Measurements from ENCODE around the gene ANKRD2.
"Not testable (repeated sequence)": the region's sequence is repeated elsewhere in the genome, so short reads cannot be mapped to it uniquely, and the experiment has no call there.

ANKRD2 gene

DNA sequence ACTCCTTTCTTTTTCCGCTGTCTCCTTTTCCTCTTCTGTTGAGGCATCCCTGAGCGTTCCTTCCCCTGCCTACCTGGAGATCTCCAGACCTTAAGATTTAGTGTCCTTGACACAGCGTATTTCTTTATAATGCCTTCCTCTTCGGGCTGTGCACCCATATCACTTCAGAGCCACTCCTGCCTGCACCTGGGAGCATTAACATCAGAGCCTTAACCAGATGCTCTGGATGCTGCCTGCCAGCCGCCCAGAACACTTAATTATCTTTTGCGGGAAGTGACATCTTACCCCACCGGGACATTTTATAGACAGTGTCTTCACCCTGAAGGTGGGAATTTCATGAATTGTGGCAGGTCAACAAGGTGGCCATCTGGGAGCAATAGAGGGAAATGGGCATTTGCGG is 49.6 kb upstream of the ANKRD2 start:
- TF ChIP-seq ZNF621 (tag by site-specific recombination; IDR thresholded peaks at IDR 0.05), result no peak
- TF ChIP-seq ZNF223 (tag by site-specific recombination; IDR thresholded peaks at IDR 0.05), result peak; percentile 61; the same call in 1 of the 2 replicates
- no peak overlapping the region for H3K4me3 ChIP-seq (ENCODE audit: low read depth, low read length)
- H3K9me3 ChIP-seq (ENCODE audit: control insufficient read depth, insufficient read depth, low read depth, low read length), result no peaks in the 10 kb centered on the region
- no peaks in the 10 kb centered on the region for H3K36me3 ChIP-seq (ENCODE audit: control insufficient read depth in 2 of 2, insufficient read depth in 1 of 2, low read length in 2 of 2)
- H3K27ac ChIP-seq (ENCODE audit: extremely low read depth, low read depth, low read length), result no peak overlapping the region
- H3K4me1 ChIP-seq (ENCODE audit: control insufficient read depth, insufficient read depth, low read length), result no peaks in the 10 kb centered on the region
- CTCF ChIA-PET, result interaction anchor here (0.8 to 1.5 kb wide), 4 partner anchors 11 to 186 kb away, joined by 3 to 8 read pairs (median 6); partner anchors contain the start of gene UBTD1
- POLR2A ChIA-PET, result no interaction called here

DNA sequence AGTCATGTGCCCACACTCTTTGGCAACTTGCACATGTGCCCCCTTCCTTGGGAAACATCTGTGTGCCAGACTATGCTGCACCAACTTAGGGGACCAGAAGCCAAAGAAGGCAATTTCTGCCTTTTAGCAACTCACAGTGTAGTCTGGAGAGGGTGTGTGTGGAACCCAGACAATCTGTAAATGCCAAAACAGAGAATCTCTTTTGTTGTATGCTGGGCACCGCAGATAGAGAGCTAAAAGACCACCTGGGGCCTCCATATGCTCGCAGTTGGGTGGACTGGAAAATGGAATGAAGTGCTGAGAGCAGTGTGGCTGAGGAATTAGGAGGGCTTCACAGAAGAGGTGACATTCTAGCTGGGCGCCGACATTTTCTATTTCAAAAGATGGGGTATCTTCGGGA is 47.5 kb upstream of the ANKRD2 start:
- POLR2A ChIA-PET, result no interaction called here
- TF ChIP-seq KLF1 (tag by site-specific recombination; IDR thresholded peaks at IDR 0.05), result no peak
- TF ChIP-seq OSR2 (tag by site-specific recombination; IDR thresholded peaks at IDR 0.05), result no peak
- no peak for TF ChIP-seq ZNF530 (tag by site-specific recombination; IDR thresholded peaks at IDR 0.05; ENCODE audit: low read depth)
- TF ChIP-seq MZF1 (tag by site-specific recombination; IDR thresholded peaks at IDR 0.05; ENCODE audit: borderline replicate concordance), result no peak
- no peak for TF ChIP-seq HOXC10 (CRISPR knock-in tag; IDR thresholded peaks at IDR 0.05)
- TF ChIP-seq, protein P1, sequence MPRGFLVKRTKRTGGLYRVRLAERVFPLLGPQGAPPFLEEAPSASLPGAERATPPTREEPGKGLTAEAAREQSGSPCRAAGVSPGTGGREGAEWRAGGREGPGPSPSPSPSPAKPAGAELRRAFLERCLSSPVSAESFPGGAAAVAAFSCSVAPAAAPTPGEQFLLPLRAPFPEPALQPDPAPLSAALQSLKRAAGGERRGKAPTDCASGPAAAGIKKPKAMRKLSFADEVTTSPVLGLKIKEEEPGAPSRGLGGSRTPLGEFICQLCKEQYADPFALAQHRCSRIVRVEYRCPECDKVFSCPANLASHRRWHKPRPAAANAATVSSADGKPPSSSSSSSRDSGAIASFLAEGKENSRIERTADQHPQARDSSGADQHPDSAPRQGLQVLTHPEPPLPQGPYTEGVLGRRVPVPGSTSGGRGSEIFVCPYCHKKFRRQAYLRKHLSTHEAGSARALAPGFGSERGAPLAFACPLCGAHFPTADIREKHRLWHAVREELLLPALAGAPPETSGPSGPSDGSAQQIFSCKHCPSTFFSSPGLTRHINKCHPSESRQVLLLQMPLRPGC (tag by site-specific recombination; IDR thresholded peaks at IDR 0.05), result no peak
- no peak for TF ChIP-seq ZBTB48 (tag by site-specific recombination; IDR thresholded peaks at IDR 0.05)
- TF ChIP-seq ZNF37A (tag by site-specific recombination; IDR thresholded peaks at IDR 0.05), result no peak
- TF ChIP-seq TCF7L2 (IDR thresholded peaks at IDR 0.05; ENCODE audit: borderline replicate concordance, low read depth, low read length), result no peak
- TF ChIP-seq ZFP3 (tag by site-specific recombination; IDR thresholded peaks at IDR 0.05; ENCODE audit: low read depth), result no peak
- no peak for TF ChIP-seq ZNF423 (tag by site-specific recombination; IDR thresholded peaks at IDR 0.05)
- no peak for TF ChIP-seq ZNF239 (tag by site-specific recombination; IDR thresholded peaks at IDR 0.05)
- no peak for TF ChIP-seq YY1 (tag by site-specific recombination; IDR thresholded peaks at IDR 0.05)
- no peak for TF ChIP-seq GFI1B (tag by site-specific recombination; IDR thresholded peaks at IDR 0.05)
- no peak for TF ChIP-seq ZNF791 (tag by site-specific recombination; IDR thresholded peaks at IDR 0.05)
- no peak for TF ChIP-seq ZNF837 (tag by site-specific recombination; IDR thresholded peaks at IDR 0.05)
- no peak for TF ChIP-seq BCL11B (tag by site-specific recombination; IDR thresholded peaks at IDR 0.05; ENCODE audit: low read depth)
- TF ChIP-seq WT1 (tag by site-specific recombination; IDR thresholded peaks at IDR 0.05), result no peak
- H3K4me3 ChIP-seq (ENCODE audit: low read depth, low read length), result no peak overlapping the region
- no peaks in the 10 kb centered on the region for H3K36me3 ChIP-seq (ENCODE audit: control insufficient read depth in 2 of 2, insufficient read depth in 1 of 2, low read length in 2 of 2)
- CTCF ChIA-PET, result interaction anchor here (0.8 to 1.8 kb wide), 2 partner anchors 9 to 23 kb away, joined by 3 to 9 read pairs; no protein-coding TSS in a partner anchor
- H3K27ac ChIP-seq (ENCODE audit: extremely low read depth, low read depth, low read length), result no peak overlapping the region
- no peaks in the 10 kb centered on the region for H3K9me3 ChIP-seq (ENCODE audit: control insufficient read depth, insufficient read depth, low read depth, low read length)
- H3K4me1 ChIP-seq (ENCODE audit: control insufficient read depth, insufficient read depth, low read length), result no peaks in the 10 kb centered on the region

DNA sequence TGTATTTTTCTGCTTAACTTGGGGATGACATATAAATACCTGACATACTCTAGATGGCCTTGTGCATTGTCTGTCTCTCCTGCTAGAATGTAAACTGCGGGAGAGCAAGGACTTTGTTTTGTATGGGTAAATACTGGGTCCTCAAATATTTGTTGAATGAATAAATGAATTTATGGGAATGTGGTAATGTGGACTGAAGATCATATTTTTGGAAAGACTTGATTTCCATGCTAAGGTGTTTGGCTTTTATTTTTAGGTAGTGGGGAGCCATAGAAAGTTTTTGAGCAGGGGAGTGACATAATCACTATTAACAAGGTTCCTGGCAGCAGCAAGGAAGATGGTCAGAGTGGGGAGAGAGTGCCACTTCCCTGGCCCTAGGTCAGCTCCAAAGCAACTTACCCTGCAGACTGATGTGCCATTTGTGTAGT is 46.9 kb upstream of the ANKRD2 start:
- Histone ChIP-seq H3K9me3 (ENCODE audit: control insufficient read depth, insufficient read depth, low read depth, low read length) (no peaks in the 10 kb centered on the region), H3K36me3 (ENCODE audit: control insufficient read depth in 2 of 2, insufficient read depth in 1 of 2, low read length in 2 of 2) (no peaks in the 10 kb centered on the region), H3K4me1 (ENCODE audit: control insufficient read depth, insufficient read depth, low read length) (no peaks in the 10 kb centered on the region), H3K4me3 (ENCODE audit: low read depth, low read length) (no peak overlapping the region), H3K27ac (ENCODE audit: extremely low read depth, low read depth, low read length) (no peak overlapping the region)
- TF ChIP-seq ZNF776 (tag by site-specific recombination; IDR thresholded peaks at IDR 0.05; ENCODE audit: borderline replicate concordance) (no peak), ZNF16 (tag by site-specific recombination; IDR thresholded peaks at IDR 0.05; ENCODE audit: low read depth) (peak; percentile 75; the same call in 1 of the 2 replicates), SALL2 (tag by site-specific recombination; IDR thresholded peaks at IDR 0.05; ENCODE audit: borderline replicate concordance) (no peak)
- ChIA-PET POLR2A (no interaction called here), CTCF (interaction anchor here (0.8 to 1.8 kb wide), 2 partner anchors 9 to 22 kb away, joined by 3 to 9 read pairs; no protein-coding TSS in a partner anchor)

DNA sequence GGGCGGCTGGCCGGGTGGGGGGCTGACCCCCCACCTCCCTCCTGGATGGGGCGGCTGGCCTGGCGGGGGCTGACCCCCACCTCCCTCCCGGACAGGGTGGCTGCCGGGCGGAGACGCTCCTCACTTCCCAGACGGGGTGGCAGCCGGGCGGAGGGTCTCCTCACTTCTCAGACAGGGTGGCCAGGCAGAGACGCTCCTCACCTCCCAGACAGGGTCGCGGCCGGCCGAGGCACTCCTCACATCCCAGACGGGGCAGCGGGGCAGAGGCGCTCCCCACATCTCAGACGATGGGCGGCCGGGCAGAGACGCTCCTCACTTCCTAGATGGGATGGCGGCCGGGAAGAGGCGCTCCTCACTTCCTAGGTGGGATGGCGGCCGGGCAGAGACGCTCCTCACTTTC is 43.7 kb upstream of the ANKRD2 start:
- H3K4me1 ChIP-seq (ENCODE audit: control insufficient read depth, insufficient read depth, low read length); H3K36me3 ChIP-seq (ENCODE audit: control insufficient read depth in 2 of 2, insufficient read depth in 1 of 2, low read length in 2 of 2); H3K4me3 ChIP-seq (ENCODE audit: low read depth, low read length); H3K9me3 ChIP-seq (ENCODE audit: control insufficient read depth, insufficient read depth, low read depth, low read length); CTCF ChIA-PET; POLR2A ChIA-PET; H3K27ac ChIP-seq (ENCODE audit: extremely low read depth, low read depth, low read length): not testable (repeated sequence)
